PFSK-1 (cell line): ENCODE results near the gene CFAP53.

Source experiments
- POLR2AphosphoS5 ChIP-seq: IDR thresholded peaks from 2 replicates; pipeline ENCODE4 v1.6.1; 2012; ENCODE audit warnings: low read depth, mild to moderate bottlenecking, control low read depth, low read length, moderate library complexity
- REST ChIP-seq, 2 experiments: IDR thresholded peaks; 2 replicates each; pipeline versions ENCODE4 v1.6.1 to v1.8.0; 2011 to 2012; ENCODE audit warnings: low read depth in 2 of 2, low read length in 2 of 2, control low read depth in 1 of 2, inconsistent platforms in 1 of 2, mild to moderate bottlenecking in 1 of 2, moderate library complexity in 1 of 2; ENCODE audit not compliant: insufficient read depth in 1 of 2
- SIN3A ChIP-seq: IDR thresholded peaks from 2 replicates; pipeline ENCODE4 v1.6.1; 2012; ENCODE audit warnings: mild to moderate bottlenecking, low read length, moderate library complexity, borderline replicate concordance; ENCODE audit not compliant: insufficient read depth
- TAF1 ChIP-seq: IDR thresholded peaks from 2 replicates; pipeline ENCODE4 v1.6.1; 2012; ENCODE audit warnings: low read length, control low read depth, borderline replicate concordance; ENCODE audit not compliant: insufficient read depth

- TF ChIP-seq POLR2AphosphoS5 (no peak), SIN3A (0 out of 2 replicates have a peak, but pooled peaks have one; percentile 24), REST (IDR thresholded peaks at IDR 0.05; ENCODE audit: insufficient read depth in 1 of 2, low read depth in 2 of 2, low read length in 2 of 2) (no peak), TAF1 (no peak)
These were observed 41.6 kb upstream of the CFAP53 start for GRCh38 chr18:50307738-50308470.
